ENCODE measurements around the gene CHPF2.

CHPF2 gene

GRCh38 chr7:151235091-151235787 lies 3.0 kb downstream of the CHPF2 start:
- DNase-seq: no peak

DNA sequence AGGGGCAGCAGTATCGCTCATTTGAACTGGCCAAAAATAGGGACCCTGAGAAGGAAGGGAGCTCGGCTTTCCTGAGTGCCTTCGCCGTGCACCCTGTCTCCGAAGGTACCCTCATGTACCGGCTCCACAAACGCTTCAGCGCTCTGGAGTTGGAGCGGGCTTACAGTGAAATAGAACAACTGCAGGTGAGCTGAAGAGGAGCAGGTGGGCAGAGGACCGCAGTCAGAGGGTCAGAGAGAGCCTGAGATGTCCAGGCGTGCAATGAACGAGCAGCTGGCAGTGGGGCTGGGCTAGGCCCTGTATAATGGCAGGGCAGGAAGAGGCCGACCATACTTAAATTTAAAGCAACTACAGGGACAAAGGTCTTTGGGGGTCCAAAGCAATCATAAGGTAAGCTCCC lies 4.1 kb downstream of the CHPF2 start:
- DNase-seq: no peak

- DNase-seq: no peak
Measured at GRCh38 chr7:151237244-151238189, 5.2 kb downstream of the CHPF2 start.

DNA sequence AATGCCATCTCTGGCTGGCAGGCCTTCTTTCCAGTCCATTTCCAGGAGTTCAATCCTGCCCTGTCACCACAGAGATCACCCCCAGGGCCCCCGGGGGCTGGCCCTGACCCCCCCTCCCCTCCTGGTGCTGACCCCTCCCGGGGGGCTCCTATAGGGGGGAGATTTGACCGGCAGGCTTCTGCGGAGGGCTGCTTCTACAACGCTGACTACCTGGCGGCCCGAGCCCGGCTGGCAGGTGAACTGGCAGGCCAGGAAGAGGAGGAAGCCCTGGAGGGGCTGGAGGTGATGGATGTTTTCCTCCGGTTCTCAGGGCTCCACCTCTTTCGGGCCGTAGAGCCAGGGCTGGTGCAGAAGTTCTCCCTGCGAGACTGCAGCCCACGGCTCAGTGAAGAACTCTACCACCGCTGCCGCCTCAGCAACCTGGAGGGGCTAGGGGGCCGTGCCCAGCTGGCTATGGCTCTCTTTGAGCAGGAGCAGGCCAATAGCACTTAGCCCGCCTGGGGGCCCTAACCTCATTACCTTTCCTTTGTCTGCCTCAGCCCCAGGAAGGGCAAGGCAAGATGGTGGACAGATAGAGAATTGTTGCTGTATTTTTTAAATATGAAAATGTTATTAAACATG lies 6.0 kb downstream of the CHPF2 start:
- no peak for DNase-seq

DNA sequence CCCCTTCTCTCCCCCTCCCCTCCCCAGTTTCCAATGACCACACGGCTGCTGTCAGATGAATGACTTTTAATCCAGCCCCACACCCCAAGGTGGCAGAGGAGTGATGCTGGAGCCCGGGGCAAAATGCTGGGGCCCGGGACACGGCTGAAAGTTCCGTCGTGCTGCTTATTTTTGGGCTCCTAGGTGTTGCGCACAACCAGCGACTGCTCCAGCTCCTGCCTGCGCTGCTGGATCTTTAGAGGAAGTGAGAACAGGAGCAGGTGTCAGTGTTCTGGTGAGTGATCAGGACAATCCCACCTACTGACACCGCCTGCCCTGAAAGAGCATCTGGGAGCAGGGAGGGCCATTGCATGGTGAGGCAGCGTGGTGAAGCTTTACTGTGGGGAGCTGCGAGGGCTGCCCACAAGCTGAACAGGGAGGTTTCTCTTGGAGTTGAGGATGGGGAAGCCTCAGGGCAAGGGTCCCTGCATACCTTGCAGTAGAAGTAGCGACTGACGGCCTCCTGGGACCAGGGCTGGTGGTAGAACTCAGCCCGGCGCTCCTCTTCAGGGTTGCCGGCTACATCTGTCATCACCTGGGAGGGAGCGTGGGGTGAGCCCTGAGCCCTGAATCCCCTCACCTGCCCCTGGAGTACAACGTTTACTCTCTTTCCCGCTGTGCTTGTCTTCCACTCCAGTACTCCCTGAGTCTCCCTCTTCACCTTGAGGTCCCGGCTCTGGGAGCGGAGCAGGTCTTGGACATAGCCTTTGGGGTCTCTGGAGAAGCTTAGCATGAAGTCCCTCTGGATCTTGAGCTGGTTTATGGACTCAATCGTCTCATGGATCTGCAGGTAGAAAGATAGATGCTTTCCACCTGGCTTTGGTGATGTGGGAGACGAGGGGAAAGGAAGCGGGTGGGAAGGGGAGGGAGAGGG lies 6.9 kb downstream of the CHPF2 start:
- no peak for DNase-seq

GRCh38 chr7:151239837-151240459 lies 7.7 kb downstream of the CHPF2 start:
- DNase-seq: no peak

- no peak for DNase-seq
Measured at GRCh38 chr7:151240536-151240935, 8.3 kb downstream of the CHPF2 start.

GRCh38 chr7:151240942-151241754 lies 8.9 kb downstream of the CHPF2 start:
- DNase-seq: no peak

GRCh38 chr7:151241755-151242096 lies 9.4 kb downstream of the CHPF2 start:
- no peak for DNase-seq

GRCh38 chr7:151242159-151243044 lies 10.1 kb downstream of the CHPF2 start:
- no peak for DNase-seq

DNA sequence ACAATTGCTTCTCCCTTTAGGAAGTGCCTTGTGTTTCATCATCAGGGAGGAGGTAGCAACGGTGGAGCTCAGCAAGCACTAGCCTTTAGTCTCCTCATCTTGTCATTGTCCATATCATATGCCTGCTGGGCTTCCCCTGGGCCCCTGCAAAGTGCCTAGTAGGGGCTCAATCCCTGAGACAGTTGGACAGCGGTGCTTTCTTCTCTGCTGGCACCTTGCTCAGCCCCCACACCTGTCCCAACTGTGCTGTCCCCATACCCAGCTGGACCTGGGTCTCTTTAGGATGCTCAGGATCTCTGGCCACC lies 10.7 kb downstream of the CHPF2 start:
- no peak for DNase-seq

DNA sequence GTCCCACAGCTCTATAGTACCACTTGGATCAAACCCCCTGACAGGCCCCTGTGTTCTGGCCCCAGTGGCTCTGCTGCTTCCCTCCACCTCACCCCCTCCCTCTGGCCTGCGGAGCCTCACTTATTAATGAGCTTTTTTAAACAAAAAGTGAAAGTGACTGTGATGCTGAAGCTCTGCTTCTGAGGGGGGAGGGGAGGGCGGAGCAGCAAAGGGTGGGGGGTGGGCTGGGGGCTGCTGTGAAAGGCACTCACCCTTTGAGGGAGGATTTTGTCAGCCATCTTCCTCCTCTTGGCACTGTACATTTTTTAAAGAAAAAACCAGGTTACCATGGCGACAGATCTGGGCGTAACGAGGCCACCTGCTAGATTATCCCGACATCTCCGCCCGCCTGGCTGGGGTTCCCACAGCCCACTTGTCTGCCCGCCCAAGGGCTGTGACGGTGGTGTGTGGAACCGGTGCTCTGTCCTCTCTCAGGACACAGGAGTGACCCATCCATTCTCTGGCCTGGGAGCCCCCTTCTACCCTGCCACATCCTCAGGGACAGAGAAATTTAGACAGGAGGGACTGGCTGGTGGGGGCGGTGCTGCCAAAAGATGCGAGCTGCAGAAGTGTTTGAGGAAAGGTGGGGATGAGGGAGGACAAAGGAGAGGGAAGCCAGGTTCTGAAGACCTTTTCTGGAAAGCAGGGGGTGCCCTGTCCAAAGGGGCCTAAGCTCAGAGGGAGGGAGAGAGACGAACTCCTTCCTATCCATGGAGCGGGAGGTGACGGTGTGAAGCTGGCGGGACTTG lies 11.3 kb downstream of the CHPF2 start:
- no peak for DNase-seq

DNA sequence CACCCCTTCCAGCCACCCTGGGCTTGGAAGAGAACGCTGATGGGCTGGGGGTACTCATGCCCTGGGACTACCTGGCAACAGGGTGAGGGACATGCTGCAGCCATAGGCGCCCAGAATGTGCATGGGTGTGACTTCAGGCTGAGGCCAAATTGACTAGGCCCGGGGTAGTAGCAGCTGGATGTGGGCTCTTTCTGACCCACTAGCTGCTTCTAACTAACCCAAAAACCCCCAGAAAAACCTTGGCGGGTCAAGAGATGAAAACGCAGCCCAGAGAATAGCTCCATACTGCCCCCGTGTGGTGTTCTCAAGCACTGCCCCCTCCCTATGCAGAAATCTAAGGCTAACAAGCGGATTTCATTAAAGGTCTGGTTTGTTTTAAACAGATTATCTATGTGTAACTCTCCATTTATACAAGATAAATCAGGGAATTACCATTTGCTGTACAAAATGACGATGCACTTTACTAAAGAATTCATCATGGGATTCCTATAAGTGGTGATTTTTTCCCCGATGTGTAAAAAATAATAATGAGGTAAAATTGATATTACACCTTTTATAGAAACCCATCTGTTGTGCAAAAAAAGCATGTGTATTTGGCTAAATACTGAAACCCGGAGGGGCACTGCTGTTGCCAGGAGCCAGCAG lies 12.0 kb downstream of the CHPF2 start:
- peak; percentile 48 for DNase-seq

GRCh38 chr7:151244841-151245346 lies 12.6 kb downstream of the CHPF2 start:
- no peak for DNase-seq

- peak; percentile 35 for DNase-seq
Measured at GRCh38 chr7:151245360-151246101, 13.2 kb downstream of the CHPF2 start.

- peak; percentile 12 for DNase-seq
Measured at GRCh38 chr7:151246102-151246850, 14.0 kb downstream of the CHPF2 start.

- no peak for DNase-seq
Measured at GRCh38 chr7:151246851-151247580, 14.7 kb downstream of the CHPF2 start.

All from EL (cell line).